Stimulated activated CD4-positive, alpha-beta T cell treated with anti-CD3 and anti-CD28 coated beads, Interleukin-12 subunit alpha, Interleukin-12 subunit beta, amount 100 ng/mL, for 24 hours (primary cell): Measurements from ENCODE around the gene PPFIA2.

Source experiments
- DNase-seq, 2 experiments: peaks; one replicate each; pipeline ENCODE4 v3.0.0-alpha.2; 2020; ENCODE audit warnings: low read depth in 2 of 2

Gene PPFIA2

GRCh38 chr12:81546811-81547210 lies 212.3 kb downstream of the PPFIA2 start:
- no peak for DNase-seq

- DNase-seq: no peak
Measured at GRCh38 chr12:81543621-81544139, 215.5 kb downstream of the PPFIA2 start.

GRCh38 chr12:81542065-81543010 lies 216.8 kb downstream of the PPFIA2 start:
- DNase-seq: no peak

- no peak for DNase-seq
Measured at GRCh38 chr12:81541121-81541520, 218.0 kb downstream of the PPFIA2 start.

GRCh38 chr12:81539279-81539678 lies 219.9 kb downstream of the PPFIA2 start:
- no peak for DNase-seq

- no peak for DNase-seq
Measured at GRCh38 chr12:81533054-81533453, 226.1 kb downstream of the PPFIA2 start.

- DNase-seq: no peak
Measured at GRCh38 chr12:81530352-81530751, 228.8 kb downstream of the PPFIA2 start.

- no peak for DNase-seq
Measured at GRCh38 chr12:81520064-81520945, 238.8 kb downstream of the PPFIA2 start.

GRCh38 chr12:81518638-81519037 lies 240.5 kb downstream of the PPFIA2 start:
- DNase-seq: no peak

- DNase-seq: no peak
Measured at GRCh38 chr12:81517296-81517695, 241.9 kb downstream of the PPFIA2 start.

GRCh38 chr12:81502912-81503695 lies 256.0 kb downstream of the PPFIA2 start:
- no peak for DNase-seq

- DNase-seq: no peak
Measured at GRCh38 chr12:81500788-81501187, 258.4 kb downstream of the PPFIA2 start.

- DNase-seq: no peak
Measured at GRCh38 chr12:81499809-81500208, 259.3 kb downstream of the PPFIA2 start.

GRCh38 chr12:81492131-81492720 lies 266.9 kb downstream of the PPFIA2 start:
- no peak for DNase-seq

GRCh38 chr12:81472934-81473333 lies 286.2 kb downstream of the PPFIA2 start:
- DNase-seq: no peak

GRCh38 chr12:81470923-81471322 lies 288.2 kb downstream of the PPFIA2 start:
- no peak for DNase-seq

- no peak for DNase-seq
Measured at GRCh38 chr12:81468206-81468605, 290.9 kb downstream of the PPFIA2 start.

GRCh38 chr12:81465876-81466275 lies 293.3 kb downstream of the PPFIA2 start:
- no peak for DNase-seq

GRCh38 chr12:81465191-81465590 lies 294.0 kb downstream of the PPFIA2 start:
- DNase-seq: no peak

- DNase-seq: no peak
Measured at GRCh38 chr12:81461163-81461562, 298.0 kb downstream of the PPFIA2 start.
